K562 (cell line): Measurements from ENCODE around the gene GALNT16.

ENCODE experiments used
- NRF1 ChIP-seq, 2 experiments: fragments of 450-650 bp; IDR thresholded peaks in 1 of 2; conservative IDR thresholded peaks in 1 of 2; 2 replicates each; pipeline ENCODE4 v1.6.1; 2014; ENCODE audit warnings: mild to moderate bottlenecking in 2 of 2
- PCBP2 ChIP-seq: fragments of 200-400 bp; formaldehyde crosslinking; IDR thresholded peaks from 2 replicates; pipeline ENCODE4 v1.6.1; 2018; ENCODE audit warnings: low read length, low read depth, mild to moderate bottlenecking, moderate library complexity; ENCODE audit not compliant: poor library complexity, severe bottlenecking
- PHF8 ChIP-seq: fragments of 200-600 bp; sonication (generic); IDR thresholded peaks from 2 replicates; pipeline ENCODE4 v1.6.1; 2012; ENCODE audit warnings: mixed run types, mild to moderate bottlenecking, inconsistent platforms, low read length, moderate library complexity, borderline replicate concordance
- ZNF140 ChIP-seq: fragments of 250-450 bp; sonication (Bioruptor Pico); IDR thresholded peaks from 2 replicates; pipeline ENCODE4 v1.8.0; 2021; ENCODE audit warnings: moderate library complexity, mild to moderate bottlenecking, inconsistent platforms
- ZNF561 ChIP-seq: fragments of 450-650 bp; formaldehyde crosslinking; conservative IDR thresholded peaks from 2 replicates; pipeline ENCODE4 v1.4.0; 2020; ENCODE audit warnings: mild to moderate bottlenecking, moderate library complexity

GRCh38 chr14:69291891-69292561 is 32.1 kb downstream of the GALNT16 start:
- TF ChIP-seq ZNF561 (CRISPR knock-in tag), result no peak
- no peak for TF ChIP-seq PHF8
- TF ChIP-seq NRF1 (conservative IDR thresholded peaks at IDR 0.05 in 1 of 2, IDR thresholded peaks at IDR 0.05 in 1 of 2), result no peak
- no peak for TF ChIP-seq PCBP2
- no peak for TF ChIP-seq ZNF140
